Fibroblast of skin of left quadriceps (primary cell): Measurements from ENCODE around the gene ALG12.
"Not testable (repeated sequence)": the region's sequence is repeated elsewhere in the genome, so short reads cannot be mapped to it uniquely, and the experiment has no call there.

Experiments
- DNase-seq, 2 experiments: peaks; one replicate each; pipeline ENCODE4 v3.0.0-alpha.2; 2013; ENCODE audit warnings: low read depth in 2 of 2

ALG12 gene

GRCh38 chr22:49867303-49868265 lies 50.7 kb downstream of the ALG12 start:
- no peak for DNase-seq

GRCh38 chr22:49866646-49867045 lies 51.6 kb downstream of the ALG12 start:
- no peak for DNase-seq

DNA sequence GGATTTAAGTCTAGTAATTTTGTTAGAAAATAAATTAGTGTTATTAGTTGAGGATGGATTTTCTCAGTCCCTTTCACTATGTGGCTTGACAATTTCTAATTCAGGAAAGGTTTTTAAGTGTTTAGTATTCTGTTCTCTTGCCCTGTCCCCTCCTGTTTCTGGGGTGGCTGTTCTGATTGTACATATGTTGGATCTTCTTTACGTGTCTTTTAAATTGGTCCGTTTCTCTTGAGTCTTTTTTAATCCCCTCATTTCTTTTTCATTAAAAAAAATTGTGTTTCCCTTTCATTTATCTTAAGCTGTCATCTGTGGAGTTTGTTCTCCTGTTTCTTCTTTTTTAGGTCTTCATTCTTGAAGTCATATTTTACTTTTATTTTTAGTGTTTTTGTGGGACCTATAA lies 52.1 kb downstream of the ALG12 start:
- DNase-seq = no peak

GRCh38 chr22:49865156-49865555 lies 53.1 kb downstream of the ALG12 start:
- DNase-seq = no peak

GRCh38 chr22:49863931-49864330 lies 54.3 kb downstream of the ALG12 start:
- no peak for DNase-seq

DNA sequence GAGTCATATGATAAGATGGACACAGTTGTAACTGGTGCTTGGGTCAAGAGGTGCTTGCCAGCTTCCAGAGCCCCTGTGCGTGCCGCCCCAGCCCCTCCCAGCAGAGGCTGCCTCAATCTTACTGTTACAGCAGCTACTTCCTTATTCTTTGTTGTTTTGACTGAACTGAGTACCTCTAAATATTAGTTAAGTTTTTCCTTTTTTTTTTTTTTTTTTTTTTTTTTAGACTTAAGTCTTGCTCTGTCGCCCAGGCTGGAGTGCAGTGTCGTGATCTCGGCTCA lies 55.8 kb downstream of the ALG12 start:
- DNase-seq = no peak

DNA sequence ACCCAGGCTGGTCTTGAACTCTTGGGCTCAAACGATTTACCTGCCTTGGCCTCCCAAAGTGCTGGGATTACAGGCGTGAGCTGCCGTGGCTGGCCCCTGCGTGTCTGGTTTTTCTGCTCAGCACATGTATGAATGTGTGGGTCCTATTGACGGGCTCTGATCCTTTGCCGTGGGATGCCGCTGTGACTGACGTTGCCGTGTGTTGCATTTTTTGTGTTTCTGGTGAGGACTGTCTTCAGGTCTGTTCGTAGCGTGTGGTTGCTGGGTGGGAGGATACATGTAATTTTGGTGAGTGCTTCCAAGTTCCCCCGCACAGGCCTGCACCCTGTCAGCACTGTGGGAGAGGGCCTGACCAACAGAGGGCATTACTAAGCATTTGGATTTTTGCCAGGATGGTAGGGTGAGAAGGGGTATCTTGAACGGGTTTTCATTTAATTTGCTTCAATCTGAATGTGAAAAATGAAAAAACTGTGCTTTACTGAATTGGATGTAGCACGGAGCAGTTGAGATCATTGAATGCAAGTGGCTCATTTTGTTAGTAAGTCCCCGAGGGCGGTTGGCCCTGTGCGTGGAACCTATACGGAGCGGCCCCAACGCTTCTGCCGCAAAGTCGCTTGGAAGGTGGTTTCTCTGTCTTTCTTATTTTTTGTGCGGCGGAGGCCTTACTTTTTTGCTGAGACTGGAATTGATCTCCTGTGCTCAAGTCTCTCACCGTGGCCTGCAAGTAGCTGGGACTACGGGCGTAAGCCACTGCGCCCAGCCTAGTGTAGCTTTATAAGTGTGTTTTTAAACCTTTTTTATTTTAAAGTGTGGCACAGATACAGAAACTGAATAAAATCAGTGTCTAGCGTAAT lies 56.4 kb downstream of the ALG12 start:
- DNase-seq = no peak

GRCh38 chr22:49858827-49859226 lies 59.4 kb downstream of the ALG12 start:
- DNase-seq = no peak

DNA sequence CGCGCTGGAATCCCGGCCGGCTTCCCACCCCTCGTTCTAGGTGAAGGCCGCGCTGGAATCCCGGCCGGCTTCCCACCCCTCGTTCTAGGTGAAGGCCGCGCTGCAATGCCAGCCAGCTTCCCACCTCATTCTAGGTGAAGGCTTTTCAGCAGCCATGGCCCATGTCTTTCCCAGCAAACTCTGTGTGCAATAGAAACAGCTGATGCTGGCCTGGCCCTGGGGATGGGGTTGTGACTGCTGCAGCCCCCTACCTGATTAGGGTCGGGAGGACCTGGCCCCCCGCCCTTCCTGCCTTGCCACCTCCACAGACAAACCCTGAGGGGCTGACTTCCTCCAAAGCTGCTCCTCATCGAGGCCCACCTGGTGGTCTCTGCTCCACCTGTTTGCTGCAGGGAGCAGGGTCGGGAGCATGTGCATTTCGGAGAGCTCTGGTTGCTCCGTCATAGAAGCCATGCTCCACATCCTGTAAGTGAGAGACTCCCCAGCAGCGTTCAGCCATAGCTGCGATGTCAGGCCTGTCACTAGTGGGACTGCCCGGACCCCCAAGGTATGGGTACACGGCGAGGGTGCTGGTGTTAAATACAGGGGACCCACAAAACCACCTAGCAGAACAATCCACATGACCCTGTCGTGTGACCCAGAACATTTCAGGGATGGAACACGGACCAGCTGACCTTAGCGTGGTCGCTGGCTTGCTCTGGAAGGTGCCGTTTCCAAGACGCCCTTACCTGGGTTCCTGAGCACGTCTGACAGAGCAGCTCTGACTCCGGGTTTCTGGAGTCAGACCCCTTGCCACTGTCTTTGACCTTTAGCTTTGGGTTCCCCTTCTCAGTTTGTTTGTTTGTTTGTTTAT lies 61.2 kb downstream of the ALG12 start:
- no peak for DNase-seq

- DNase-seq = no peak
These were observed 61.9 kb downstream of the ALG12 start for GRCh38 chr22:49856343-49856742.

GRCh38 chr22:49855251-49855911 lies 62.9 kb downstream of the ALG12 start:
- no peak for DNase-seq

DNA sequence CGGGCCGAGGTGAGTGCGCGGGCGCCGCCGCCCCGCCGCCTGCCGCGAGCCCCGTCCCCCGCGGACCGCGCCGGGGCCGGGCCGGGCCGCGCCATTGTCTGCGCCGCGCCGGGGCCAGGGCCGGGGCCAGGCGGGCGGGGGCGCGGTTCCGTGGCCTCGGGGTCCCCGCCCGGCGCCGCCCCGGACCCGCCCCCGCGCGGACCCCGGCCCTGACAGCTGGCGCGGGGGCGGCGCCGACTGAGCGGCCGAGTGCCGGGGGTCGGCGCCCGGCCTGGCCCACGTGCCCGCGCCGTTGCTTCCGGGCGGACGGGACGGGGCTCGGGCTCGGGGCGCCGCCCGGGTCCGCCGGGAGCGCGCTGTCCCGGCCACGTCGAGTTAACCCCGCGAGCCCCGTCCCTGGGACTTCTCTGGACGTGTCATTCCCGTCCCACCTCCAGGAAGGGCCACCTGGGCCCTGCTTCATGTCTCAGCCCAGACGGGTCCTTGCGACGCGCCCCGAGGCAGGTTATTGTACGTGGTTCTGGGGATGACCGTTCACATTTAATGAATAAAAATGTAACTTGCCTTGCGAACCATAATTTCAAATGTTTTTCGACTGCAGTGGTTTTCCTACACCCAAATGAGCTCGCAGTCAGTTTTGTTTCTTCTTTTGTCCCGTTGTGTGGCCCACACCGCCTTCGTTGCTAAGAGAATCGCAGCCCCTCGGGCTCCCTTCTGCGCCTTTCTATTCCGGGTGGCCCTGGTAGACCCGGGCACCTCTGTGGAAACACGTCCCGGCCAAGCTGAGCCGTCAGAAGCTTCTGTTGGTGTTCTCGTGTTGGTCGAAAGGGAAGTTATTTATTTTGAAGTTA lies 64.0 kb downstream of the ALG12 start:
- DNase-seq = no peak

- DNase-seq = peak; percentile 92 to 94
These were observed 65.0 kb downstream of the ALG12 start, which contains the start of gene ZBED4 for GRCh38 chr22:49852898-49853894. Gene ZBED4 (plus strand): TSS chr22:49853844. CDS start chr22:49883663, 29,819 bp downstream.

DNA sequence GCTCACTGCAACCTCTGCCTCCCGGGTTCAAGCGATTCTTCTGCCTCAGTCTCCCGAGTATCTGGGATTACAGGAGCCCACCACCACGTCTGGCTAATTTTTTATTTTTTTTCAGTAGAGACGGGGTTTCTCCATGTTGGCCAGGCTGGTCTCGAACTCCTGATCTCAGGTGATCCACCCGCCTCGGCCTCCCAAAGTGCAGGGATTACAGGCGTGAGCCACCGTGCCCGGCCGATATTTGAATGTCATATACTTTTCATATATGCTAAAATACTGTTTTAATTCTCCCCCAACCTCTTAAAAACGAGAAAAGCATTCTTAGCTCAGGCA lies 65.7 kb downstream of the ALG12 start:
- not testable (repeated sequence) for DNase-seq

GRCh38 chr22:49850959-49851802 lies 67.1 kb downstream of the ALG12 start:
- no peak for DNase-seq
